Breast epithelium (tissue), 4 donors: Measurements from ENCODE around the gene SNX30. TPM values are rescaled to one million over a fixed set of nuclear protein-coding genes. Genes with fewer than 3 reads are reported as not detected.

ENCODE experiments used
- DNase-seq, 2 donors: peaks; one replicate each; pipeline ENCODE4 v3.0.0-alpha.2; 2019; ENCODE audit warnings: low spot score in 2 of 2
- H3K27ac ChIP-seq, 2 donors: fragments of 200-600 bp; sonication (generic) in 1 of 2; one replicate each; pipeline ENCODE4 v1.5.1; 2016 to 2019; ENCODE audit warnings: mild to moderate bottlenecking in 1 of 2
- H3K27me3 ChIP-seq, 2 donors: fragments of 200-600 bp; sonication (generic) in 1 of 2; one replicate each; pipeline versions ENCODE4 v1.5.1 to v1.6.0; 2017 to 2019; ENCODE audit warnings: control low read depth in 1 of 2, mild to moderate bottlenecking in 1 of 2
- H3K36me3 ChIP-seq: fragments of 200-600 bp; one replicate; pipeline ENCODE4 v1.5.1; 2019
- H3K4me1 ChIP-seq, 2 donors: fragments of 200-600 bp; sonication (generic); one replicate each; pipeline ENCODE4 v1.5.1; 2016 to 2019; ENCODE audit warnings: control low read depth in 1 of 2
- H3K4me3 ChIP-seq, 3 donors: fragments of 200-600 bp; sonication (generic); 1 replicate in 2 of 3; 2 replicates in 1 of 3; pipeline ENCODE4 v1.5.1; 2016 to 2019; ENCODE audit warnings: mild to moderate bottlenecking in 3 of 3, moderate library complexity in 2 of 3
- H3K9me3 ChIP-seq, 2 donors: fragments of 200-600 bp; sonication (generic) in 1 of 2; one replicate each; pipeline ENCODE4 v1.5.1; 2016 to 2019; ENCODE audit warnings: control low read depth in 1 of 2
- POLR2A ChIP-seq: fragments of 450-650 bp; IDR thresholded peaks from one replicate; pipeline ENCODE4 v1.6.1; 2016; ENCODE audit warnings: antibody characterized with exemption, mild to moderate bottlenecking, moderate library complexity
- POLR2AphosphoS5 ChIP-seq, 3 donors: sonication (generic); formaldehyde crosslinking; IDR thresholded peaks; one replicate each; pipeline ENCODE4 v1.6.1; 2017; ENCODE audit warnings: antibody characterized with exemption in 3 of 3
- intact Hi-C: fragments of 100-400 bp; cut with DNase I; formaldehyde crosslinking; loops from one replicate; pipeline ENCODE4 v1.15.1; 2023; ENCODE audit warnings: low total_unique reads
- total RNA-seq, 3 donors: library from RNA; depleted of rRNA; stranded (reverse); fragments of >200 nt; gene quantifications; one replicate each; pipeline ENCODE4 v1.1.0, GENCODE V29; 2016
- TF ChIP-seq, protein P1 (sequence below), 3 donors: fragments of 450-650 bp; IDR thresholded peaks; one replicate each; pipeline ENCODE4 v1.5.1; 2016 to 2017; ENCODE audit warnings: antibody characterized with exemption in 3 of 3, mild to moderate bottlenecking in 3 of 3, moderate library complexity in 3 of 3

The SNX30 gene
- total RNA-seq, 3 donors from 2014 or later: 15.2 to 18.7 (median 16.4) TPM

DNA sequence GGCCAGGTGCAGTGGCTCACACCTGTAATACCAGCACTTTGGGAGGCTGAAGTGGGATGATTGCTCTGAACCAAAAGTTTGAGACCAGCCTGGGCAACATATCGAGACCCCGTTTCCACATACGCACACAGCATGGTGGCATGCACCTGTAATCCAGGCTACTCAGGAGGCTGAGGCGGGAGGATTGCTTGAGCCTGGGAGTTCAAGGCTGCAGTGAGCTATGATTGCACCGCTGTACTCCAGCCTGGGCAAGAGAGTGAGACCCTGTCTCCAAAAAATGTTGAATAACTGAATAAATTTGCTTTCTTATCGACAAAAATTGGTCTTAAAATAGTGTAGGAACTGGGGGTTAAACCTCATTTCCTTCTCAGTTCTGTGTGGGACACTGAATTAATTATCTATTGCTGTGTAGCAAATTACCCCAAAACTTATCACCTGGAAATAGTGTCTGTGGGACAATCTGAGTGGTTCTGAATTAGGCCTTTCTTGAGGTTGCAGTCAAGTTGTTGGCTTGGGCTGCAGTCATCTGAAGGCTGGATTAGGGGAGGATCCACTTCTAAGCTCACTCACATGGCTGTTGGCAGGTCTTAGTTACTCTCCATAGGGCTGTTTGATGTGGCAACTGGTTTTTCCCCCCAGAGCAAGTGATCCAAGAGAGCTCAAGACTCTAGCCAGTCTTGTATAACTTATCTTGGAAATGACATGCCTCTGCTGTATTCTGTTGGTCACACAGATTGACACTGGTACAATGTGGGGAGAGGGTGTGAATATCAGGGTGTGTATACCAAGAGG, 2.0 kb downstream of the SNX30 start:
- intact Hi-C loops: no loop called here
- H3K4me3 ChIP-seq: peak overlapping the region in 1 of 3 donors; percentile 75
- TF ChIP-seq, protein P1, sequence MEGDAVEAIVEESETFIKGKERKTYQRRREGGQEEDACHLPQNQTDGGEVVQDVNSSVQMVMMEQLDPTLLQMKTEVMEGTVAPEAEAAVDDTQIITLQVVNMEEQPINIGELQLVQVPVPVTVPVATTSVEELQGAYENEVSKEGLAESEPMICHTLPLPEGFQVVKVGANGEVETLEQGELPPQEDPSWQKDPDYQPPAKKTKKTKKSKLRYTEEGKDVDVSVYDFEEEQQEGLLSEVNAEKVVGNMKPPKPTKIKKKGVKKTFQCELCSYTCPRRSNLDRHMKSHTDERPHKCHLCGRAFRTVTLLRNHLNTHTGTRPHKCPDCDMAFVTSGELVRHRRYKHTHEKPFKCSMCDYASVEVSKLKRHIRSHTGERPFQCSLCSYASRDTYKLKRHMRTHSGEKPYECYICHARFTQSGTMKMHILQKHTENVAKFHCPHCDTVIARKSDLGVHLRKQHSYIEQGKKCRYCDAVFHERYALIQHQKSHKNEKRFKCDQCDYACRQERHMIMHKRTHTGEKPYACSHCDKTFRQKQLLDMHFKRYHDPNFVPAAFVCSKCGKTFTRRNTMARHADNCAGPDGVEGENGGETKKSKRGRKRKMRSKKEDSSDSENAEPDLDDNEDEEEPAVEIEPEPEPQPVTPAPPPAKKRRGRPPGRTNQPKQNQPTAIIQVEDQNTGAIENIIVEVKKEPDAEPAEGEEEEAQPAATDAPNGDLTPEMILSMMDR (IDR thresholded peaks at IDR 0.05): no peak
- TF ChIP-seq POLR2A (no peak), POLR2AphosphoS5 (IDR thresholded peaks at IDR 0.05) (no peak)
- no peaks in the 10 kb centered on the region for H3K27me3 ChIP-seq
- H3K9me3 ChIP-seq: no peaks in the 10 kb centered on the region
- no peaks in the 10 kb centered on the region for H3K36me3 ChIP-seq
- no peak overlapping the region for H3K27ac ChIP-seq
- DNase-seq: no peak
- H3K4me1 ChIP-seq: peaks cover 0 to 5% of the 10 kb centered on the region in 2 donors

DNA sequence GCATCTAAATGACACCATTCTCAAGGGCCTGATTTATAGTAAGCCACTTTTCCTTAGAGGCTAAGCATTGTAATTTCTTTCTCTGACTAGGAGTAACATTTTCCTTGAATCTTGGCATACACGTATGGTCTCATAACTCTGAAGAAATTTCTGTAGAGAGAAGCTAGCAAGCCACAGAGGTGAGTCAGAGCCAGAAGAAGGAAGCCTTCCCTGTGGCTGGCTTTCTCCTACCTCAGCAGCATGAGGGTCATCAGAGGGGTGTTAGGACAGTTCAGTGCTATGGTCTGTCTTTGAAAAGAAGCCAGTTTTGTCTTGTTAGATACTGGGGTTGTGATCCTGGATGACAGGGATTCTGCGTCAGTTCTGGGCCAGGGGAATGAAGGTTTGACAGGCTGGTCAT, 3.2 kb downstream of the SNX30 start:
- intact Hi-C loops: no loop called here
- H3K36me3 ChIP-seq: no peaks in the 10 kb centered on the region
- H3K4me3 ChIP-seq: no peak overlapping the region
- H3K9me3 ChIP-seq: no peaks in the 10 kb centered on the region
- no peaks in the 10 kb centered on the region for H3K27me3 ChIP-seq
- peak overlapping the region in 1 of 2 donors; percentile 71 for H3K27ac ChIP-seq
- TF ChIP-seq, protein P1 (IDR thresholded peaks at IDR 0.05): no peak
- TF ChIP-seq POLR2A (no peak), POLR2AphosphoS5 (IDR thresholded peaks at IDR 0.05) (no peak)
- H3K4me1 ChIP-seq: peaks cover 0 to 5% of the 10 kb centered on the region in 2 donors
- no peak for DNase-seq

DNA sequence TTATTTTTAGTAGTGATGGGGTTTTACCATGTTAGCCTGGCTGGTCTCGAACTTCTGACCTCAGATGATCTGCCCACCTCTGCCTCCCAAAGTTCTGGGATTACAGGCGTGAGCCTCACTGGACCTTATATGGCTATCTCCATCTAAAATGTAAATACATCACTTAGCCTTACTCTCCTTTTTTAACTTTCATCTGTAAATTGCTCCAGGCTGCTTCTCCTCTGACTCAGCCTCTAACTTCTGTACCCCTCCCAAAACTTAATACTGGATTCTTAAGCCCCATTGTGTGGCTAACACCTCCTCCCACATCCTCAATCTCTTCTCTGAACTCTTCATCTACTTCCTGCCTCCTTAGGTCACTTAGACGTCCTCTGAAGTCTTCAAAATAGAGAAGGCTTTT, 4.0 kb downstream of the SNX30 start:
- no peaks in the 10 kb centered on the region for H3K36me3 ChIP-seq
- no peaks in the 10 kb centered on the region for H3K27me3 ChIP-seq
- DNase-seq: no peak
- H3K27ac ChIP-seq: peak overlapping the region; percentile 59 to 71
- H3K4me3 ChIP-seq: no peak overlapping the region
- peaks cover 0 to 5% of the 10 kb centered on the region in 2 donors for H3K4me1 ChIP-seq
- intact Hi-C loops: no loop called here
- TF ChIP-seq, protein P1 (IDR thresholded peaks at IDR 0.05): no peak
- no peak for TF ChIP-seq POLR2AphosphoS5 (IDR thresholded peaks at IDR 0.05)
- no peak for TF ChIP-seq POLR2A
- H3K9me3 ChIP-seq: no peaks in the 10 kb centered on the region

GRCh38 chr9:112755016-112755427, 4.5 kb downstream of the SNX30 start:
- peaks cover 0 to 5% of the 10 kb centered on the region in 2 donors for H3K4me1 ChIP-seq
- no peak for DNase-seq
- H3K4me3 ChIP-seq: no peak overlapping the region
- no peaks in the 10 kb centered on the region for H3K9me3 ChIP-seq
- TF ChIP-seq POLR2AphosphoS5 (IDR thresholded peaks at IDR 0.05): no peak
- TF ChIP-seq, protein P1 (IDR thresholded peaks at IDR 0.05): no peak
- TF ChIP-seq POLR2A: no peak
- intact Hi-C loops: no loop called here
- no peaks in the 10 kb centered on the region for H3K27me3 ChIP-seq
- no peaks in the 10 kb centered on the region for H3K36me3 ChIP-seq
- H3K27ac ChIP-seq: peak overlapping the region; percentile 59 to 71

GRCh38 chr9:112755675-112756074, 5.1 kb downstream of the SNX30 start:
- no peaks in the 10 kb centered on the region for H3K36me3 ChIP-seq
- H3K27me3 ChIP-seq: no peaks in the 10 kb centered on the region
- H3K4me1 ChIP-seq: peaks cover 0 to 5% of the 10 kb centered on the region in 2 donors
- peak overlapping the region; percentile 59 to 71 for H3K27ac ChIP-seq
- H3K4me3 ChIP-seq: no peak overlapping the region
- DNase-seq: peak in 1 of 2 donors; percentile 20
- H3K9me3 ChIP-seq: no peaks in the 10 kb centered on the region
- intact Hi-C loops: no loop called here
- TF ChIP-seq, protein P1 (IDR thresholded peaks at IDR 0.05): no peak
- TF ChIP-seq POLR2A (no peak), POLR2AphosphoS5 (IDR thresholded peaks at IDR 0.05) (no peak)
